NCI-H1105 (cell line): ENCODE data around the gene FNDC11.

Source experiments
- DNase-seq: peaks from one replicate; lab custom pipeline; 2025; lab: John Stamatoyannopoulos, UW

FNDC11 gene

GRCh38 chr20:63540417-63541186, 13.4 kb upstream of the FNDC11 start:
- DNase-seq: no peak

DNA sequence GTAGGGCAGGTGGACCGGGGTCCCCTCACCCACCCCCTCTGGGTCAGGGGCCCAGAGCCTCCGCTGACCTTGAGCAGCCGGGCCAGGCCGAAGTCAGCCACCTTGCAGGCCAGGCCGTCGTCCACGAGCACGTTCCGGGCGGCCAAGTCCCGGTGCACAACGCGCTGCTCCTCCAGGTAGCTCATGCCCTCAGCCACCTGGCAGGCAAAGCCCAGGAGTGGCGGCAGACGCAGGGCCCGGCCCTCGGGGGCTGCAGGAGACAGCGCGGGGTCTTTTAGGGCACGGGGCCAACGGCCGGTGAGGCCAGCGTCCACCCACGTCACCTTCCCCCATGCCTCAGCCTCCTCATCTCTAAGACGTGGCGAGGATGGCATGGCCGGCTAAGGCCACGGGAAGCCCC, 12.6 kb upstream of the FNDC11 start:
- DNase-seq: no peak

DNA sequence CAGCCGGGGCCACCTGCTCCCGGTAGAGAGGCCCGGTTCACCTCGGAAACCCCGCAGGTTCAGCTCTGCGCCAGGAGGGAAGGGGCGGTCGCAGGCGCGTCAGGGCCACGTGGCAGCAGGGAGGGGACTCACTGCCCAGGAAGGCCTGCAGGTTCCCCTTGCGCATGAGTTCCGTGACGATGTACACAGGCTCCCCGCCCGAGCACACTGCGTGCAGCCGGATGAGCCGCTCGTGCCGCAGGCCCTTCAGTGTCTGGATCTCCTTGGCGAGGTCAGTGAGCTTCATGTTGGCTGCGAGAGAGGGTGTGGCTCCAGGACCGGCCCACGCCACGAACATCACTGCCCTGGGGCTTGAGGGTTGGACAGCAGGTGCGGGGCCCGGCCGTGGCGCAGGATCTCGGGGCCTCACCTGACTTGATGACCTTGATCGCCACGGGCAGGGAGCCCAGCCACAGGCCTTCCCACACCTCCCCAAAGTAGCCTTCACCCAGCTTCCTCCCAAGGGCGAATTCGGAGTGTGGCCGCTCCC, 11.9 kb upstream of the FNDC11 start:
- no peak for DNase-seq

- DNase-seq: no peak
Measured at GRCh38 chr20:63542696-63543095, 11.3 kb upstream of the FNDC11 start.

DNA sequence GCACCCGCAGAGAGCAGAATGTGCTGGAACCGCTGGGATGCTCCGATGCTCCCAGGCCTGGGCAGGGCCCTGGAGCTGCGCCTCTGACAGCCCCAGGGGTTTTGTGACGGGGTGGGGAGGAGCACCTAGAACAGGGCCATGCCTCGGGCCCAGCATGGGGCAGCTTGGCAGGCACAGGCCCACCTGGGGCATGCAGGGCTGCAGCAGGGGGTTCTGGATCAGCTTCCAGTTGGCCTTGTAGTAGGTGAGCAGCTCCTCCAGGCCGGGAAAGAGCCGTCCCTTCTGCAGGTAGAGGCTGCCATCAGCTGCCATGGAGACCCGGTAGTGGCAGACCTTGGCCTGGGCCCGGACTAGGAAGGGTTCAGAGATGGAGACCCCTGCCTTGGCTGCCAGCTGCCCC, 10.8 kb upstream of the FNDC11 start:
- no peak for DNase-seq

GRCh38 chr20:63543733-63544132, 10.2 kb upstream of the FNDC11 start:
- no peak for DNase-seq

DNA sequence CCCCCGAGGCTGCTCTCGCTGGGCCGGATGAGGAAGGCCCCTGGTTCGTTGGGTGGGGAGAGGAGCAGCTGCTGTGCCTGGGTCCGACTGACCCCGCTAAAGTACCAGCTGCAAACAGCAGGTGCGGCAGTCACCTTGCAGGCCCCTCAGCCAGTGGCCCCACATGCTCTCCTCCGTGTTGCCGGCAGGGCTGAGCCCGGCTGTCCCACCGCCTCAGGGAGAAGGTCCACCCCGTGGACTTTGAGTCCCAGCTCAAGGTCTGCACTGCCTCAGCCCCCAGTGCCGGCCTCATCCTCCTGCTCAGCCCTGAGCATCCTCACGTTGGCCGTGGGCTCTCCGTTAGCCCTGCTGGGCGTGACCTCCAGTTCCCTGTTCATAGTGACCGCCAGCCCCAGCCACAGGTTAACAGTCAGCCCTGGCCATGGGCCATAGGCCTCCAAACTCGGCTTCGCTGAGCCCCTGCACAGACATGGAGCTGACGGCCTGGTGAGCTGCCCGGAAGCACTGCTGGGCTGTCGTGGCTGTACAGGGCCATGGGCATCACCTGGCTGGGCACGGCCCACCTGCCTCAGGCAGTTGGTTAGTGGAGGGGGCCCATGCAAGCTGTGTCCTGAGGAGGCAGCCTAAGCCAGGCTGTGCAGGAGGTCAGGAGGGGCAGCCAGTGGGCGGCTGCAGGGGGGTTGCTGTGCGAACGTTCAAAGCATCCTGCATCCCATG, 9.6 kb upstream of the FNDC11 start:
- DNase-seq: no peak

GRCh38 chr20:63544958-63545516, 8.9 kb upstream of the FNDC11 start:
- DNase-seq: no peak

- DNase-seq: no peak
Measured at GRCh38 chr20:63545814-63546213, 8.1 kb upstream of the FNDC11 start.

DNA sequence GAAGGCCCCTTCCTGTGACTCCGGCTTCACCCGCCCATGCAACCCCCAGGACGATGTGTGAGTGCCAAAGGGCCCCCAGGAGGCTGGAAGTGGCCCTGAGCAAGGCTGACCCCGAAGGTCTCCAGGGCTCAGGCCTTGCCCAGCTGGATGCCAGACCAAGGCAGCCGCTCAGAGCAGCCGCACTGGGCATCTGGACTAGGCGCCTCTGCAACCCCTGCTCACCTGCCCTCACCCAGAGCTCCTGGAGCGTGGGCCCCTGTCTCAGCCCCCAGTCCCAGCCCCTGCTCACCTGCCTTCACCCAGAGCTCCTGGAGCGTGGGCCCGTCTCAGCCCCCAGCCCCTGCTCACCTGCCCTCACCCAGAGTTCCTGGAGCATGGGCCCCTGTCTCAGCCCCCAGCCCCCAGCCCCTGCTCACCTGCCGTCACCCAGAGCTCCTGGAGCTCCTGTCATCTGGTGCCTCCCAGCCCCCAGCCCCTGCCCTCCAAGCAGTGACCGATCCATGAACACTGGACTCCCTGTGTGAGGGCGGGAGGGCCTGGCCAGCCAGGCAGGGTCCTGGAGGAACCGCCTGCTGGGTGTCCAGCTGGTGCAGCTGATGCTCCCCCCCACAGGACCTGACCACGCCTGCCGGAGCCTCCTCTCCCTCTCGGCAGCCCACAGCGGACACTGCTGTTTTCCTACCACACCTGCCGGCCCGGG, 7.6 kb upstream of the FNDC11 start:
- no peak for DNase-seq

- DNase-seq: no peak
Measured at GRCh38 chr20:63546956-63547724, 6.8 kb upstream of the FNDC11 start.

GRCh38 chr20:63547725-63548480, 6.1 kb upstream of the FNDC11 start, which contains the start of gene SRMS:
TSS of gene SRMS (minus strand) at chr20:63547749. CDS start at chr20:63547463, 286 bp downstream.
- DNase-seq: no peak

GRCh38 chr20:63548542-63548941, 5.4 kb upstream of the FNDC11 start:
- DNase-seq: no peak

DNA sequence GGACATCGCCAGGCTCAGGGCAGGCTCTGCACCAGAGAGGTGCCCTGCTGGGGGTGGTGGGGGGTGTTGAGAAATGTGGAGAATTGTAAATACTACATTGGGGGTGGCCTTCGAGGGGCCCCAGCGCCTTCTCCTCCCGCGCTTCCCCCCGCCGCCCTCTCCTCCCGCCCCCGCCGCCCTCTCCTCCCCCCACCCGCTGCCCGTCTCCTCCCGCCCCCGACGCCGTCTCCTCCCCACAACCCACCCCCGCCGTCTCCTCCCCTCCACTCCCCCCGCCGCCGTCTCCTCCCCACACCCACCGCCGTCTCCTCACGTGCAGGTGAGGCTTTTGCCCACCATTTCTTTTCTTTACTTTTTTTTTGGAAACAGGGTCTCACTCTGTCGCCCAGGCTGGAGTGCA, 4.9 kb upstream of the FNDC11 start:
- DNase-seq: no peak

- DNase-seq: no peak
Measured at GRCh38 chr20:63549679-63550282, 4.2 kb upstream of the FNDC11 start.

DNA sequence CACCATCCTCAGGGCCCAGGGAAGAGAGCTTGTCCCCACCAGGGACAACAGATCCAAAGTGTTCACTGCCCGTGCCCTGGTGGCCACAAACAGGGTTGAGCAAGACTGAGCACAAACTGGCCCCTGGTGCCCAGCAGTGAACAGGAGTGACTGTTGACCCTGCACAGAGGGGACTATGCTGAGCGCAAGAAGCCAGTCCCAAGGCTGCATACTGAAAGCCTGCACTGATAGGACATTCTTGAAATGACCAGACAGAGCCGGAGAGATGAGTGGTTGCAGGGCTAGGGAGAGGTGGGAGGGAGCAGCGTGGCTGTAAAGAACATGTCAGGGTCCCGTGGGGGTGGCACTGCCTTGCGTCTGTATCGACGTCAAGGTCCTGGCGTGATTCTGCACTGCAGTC, 2.9 kb upstream of the FNDC11 start:
- no peak for DNase-seq

GRCh38 chr20:63552481-63553249, 1.3 kb upstream of the FNDC11 start:
- DNase-seq: no peak

GRCh38 chr20:63553251-63553932, 567 bp upstream of the FNDC11 start:
- DNase-seq: peak; percentile 4
